K562 (cell line): ENCODE results near the gene STX12. TPM values are rescaled to one million over a fixed set of nuclear protein-coding genes. Genes with fewer than 3 reads are reported as not detected.

Source experiments
- ARID1B ChIP-seq: fragments of 450-650 bp; IDR thresholded peaks from 2 replicates; pipeline ENCODE4 v1.6.1; 2016; ENCODE audit warnings: antibody characterized with exemption, mild to moderate bottlenecking, inconsistent platforms
- CC2D1A ChIP-seq: fragments of 450-650 bp; IDR thresholded peaks from 2 replicates; pipeline ENCODE4 v1.6.1; 2017; ENCODE audit warnings: mild to moderate bottlenecking
- CHCHD3 ChIP-seq: fragments of 250-450 bp; sonication (Bioruptor Pico); IDR thresholded peaks from 2 replicates; pipeline ENCODE4 v2.1.2; 2022; ENCODE audit warnings: mild to moderate bottlenecking
- CXXC5 ChIP-seq: fragments of 250-450 bp; sonication (Bioruptor Pico); IDR thresholded peaks from 2 replicates; pipeline ENCODE4 v1.8.0; 2022; ENCODE audit warnings: inconsistent platforms, mild to moderate bottlenecking, moderate library complexity
- EHMT2 ChIP-seq: fragments of 450-650 bp; IDR thresholded peaks from 2 replicates; pipeline ENCODE4 v1.6.1; 2018; ENCODE audit warnings: antibody characterized with exemption
- FOXM1 ChIP-seq, 2 experiments: fragments of 450-650 bp in 1 of 2; sonication (generic) in 1 of 2; formaldehyde crosslinking in 1 of 2; IDR thresholded peaks; 2 replicates each; pipeline versions ENCODE4 v1.6.1 to v1.9.0; 2017 to 2022; ENCODE audit warnings: low read depth in 2 of 2, mild to moderate bottlenecking in 2 of 2, missing genetic modification reagents in 1 of 2, moderate library complexity in 1 of 2
- NEUROD1 ChIP-seq: fragments of 150-350 bp; IDR thresholded peaks from 2 replicates; pipeline ENCODE4 v1.6.1; 2014; ENCODE audit warnings: borderline replicate concordance, low read length, low read depth; ENCODE audit not compliant: partially characterized antibody
- NR4A1 ChIP-seq, 2 experiments: fragments of 250-450 bp in 1 of 2; fragments of 450-650 bp in 1 of 2; sonication (Bioruptor Pico) in 1 of 2; IDR thresholded peaks; 2 replicates each; pipeline versions ENCODE4 v1.4.0 to v1.6.1; 2016 to 2020; ENCODE audit warnings: mild to moderate bottlenecking in 2 of 2, missing compliant biosample characterization in 1 of 2, missing genetic modification characterization in 1 of 2, moderate library complexity in 1 of 2
- POLR2AphosphoS2 ChIP-seq: IDR thresholded peaks from 2 replicates; pipeline ENCODE4 v1.6.1; 2012; ENCODE audit warnings: low read length, improper control_type of control experiment
- PRMT5 ChIP-seq: sonication (generic); formaldehyde crosslinking; IDR thresholded peaks from 2 replicates; pipeline ENCODE4 v1.5.0; 2020; ENCODE audit warnings: missing genetic modification reagents
- RB1 ChIP-seq: fragments of 450-650 bp; IDR thresholded peaks from 2 replicates; pipeline ENCODE4 v1.6.1; 2017; ENCODE audit warnings: low read depth, mild to moderate bottlenecking
- RBM15 ChIP-seq: fragments of 200-400 bp; formaldehyde crosslinking; IDR thresholded peaks from 2 replicates; pipeline ENCODE4 v1.6.1; 2018; ENCODE audit warnings: mild to moderate bottlenecking, low read length, moderate library complexity; ENCODE audit not compliant: insufficient read depth
- RBM25 ChIP-seq: fragments of 200-400 bp; formaldehyde crosslinking; IDR thresholded peaks from 2 replicates; pipeline ENCODE4 v1.6.1; 2018; ENCODE audit warnings: low read length, low read depth, moderate library complexity; ENCODE audit not compliant: severe bottlenecking
- ZFP30 ChIP-seq: fragments of 250-450 bp; sonication (Bioruptor Pico); IDR thresholded peaks from 2 replicates; pipeline ENCODE4 v1.8.0; 2022; ENCODE audit warnings: moderate library complexity, mild to moderate bottlenecking, inconsistent platforms, borderline replicate concordance
- ZNF121 ChIP-seq: sonication (generic); formaldehyde crosslinking; conservative IDR thresholded peaks from 2 replicates; pipeline ENCODE4 v1.8.0; 2022; ENCODE audit warnings: missing genetic modification reagents
- polyA plus RNA-seq, 8 experiments: library from polyadenylated mRNA; depleted of rRNA in 4 of 8; stranded (reverse) in 5 of 8; unstranded in 3 of 8; fragments of >200 nt; fragmentation: Nextera tagmentation in 2 of 8; fragmentation: Illumina TruSeq in 1 of 8; extraction: Ambion mirVana in 2 of 8; extraction: Trizol in 1 of 8; gene quantifications; 2 replicates each; pipeline versions ENCODE4 v1.2.1 to v1.2.3, GENCODE V29; 2011 to 2014; ENCODE audit warnings: inconsistent platforms in 1 of 8, missing spikeins in 1 of 8
- total RNA-seq, 7 experiments: library from RNA; depleted of rRNA in 6 of 7; stranded (reverse); fragments of >200 nt in 6 of 7; fragmentation: Illumina TruSeq in 2 of 7; extraction: Trizol in 2 of 7; gene quantifications; 2 replicates each; pipeline versions ENCODE4 v1.2.1 to v1.2.3, GENCODE V29; 2011 to 2021; ENCODE audit warnings: low replicate concordance in 1 of 7
- TF ChIP-seq, protein P1 (sequence below): fragments of 250-450 bp; sonication (Bioruptor Pico); IDR thresholded peaks from 2 replicates; pipeline ENCODE4 v1.5.0; 2021
- TF ChIP-seq, protein P2 (sequence below): fragments of 450-650 bp; formaldehyde crosslinking; IDR thresholded peaks from 2 replicates; pipeline ENCODE4 v1.4.0; 2022; ENCODE audit warnings: missing genetic modification characterization
- TF ChIP-seq, protein P3 (sequence below): fragments of 450-650 bp; conservative IDR thresholded peaks from 2 replicates; pipeline ENCODE4 v1.6.1; 2016; ENCODE audit warnings: missing genetic modification characterization, low read depth, mild to moderate bottlenecking, control low read depth, missing compliant biosample characterization
- TF ChIP-seq, protein P4 (sequence below): fragments of 250-450 bp; sonication (Bioruptor Pico); IDR thresholded peaks from 2 replicates; pipeline ENCODE4 v1.8.0; 2021; ENCODE audit warnings: moderate library complexity, mild to moderate bottlenecking, inconsistent platforms
- TF ChIP-seq, protein P5 (sequence below): fragments of 450-650 bp; IDR thresholded peaks from 2 replicates; pipeline ENCODE4 v1.6.1; 2016
- TF ChIP-seq, protein P6 (sequence below): fragments of 450-650 bp; IDR thresholded peaks from 2 replicates; pipeline ENCODE4 v1.6.1; 2016; ENCODE audit warnings: antibody characterized with exemption

STX12 gene
- total and polyA plus RNA-seq, 9 of the 15 experiments (the other 6 are each of a cell fraction or from before 2014, with no cell fraction given): 16.9 to 31.3 (median 25.7) TPM

DNA sequence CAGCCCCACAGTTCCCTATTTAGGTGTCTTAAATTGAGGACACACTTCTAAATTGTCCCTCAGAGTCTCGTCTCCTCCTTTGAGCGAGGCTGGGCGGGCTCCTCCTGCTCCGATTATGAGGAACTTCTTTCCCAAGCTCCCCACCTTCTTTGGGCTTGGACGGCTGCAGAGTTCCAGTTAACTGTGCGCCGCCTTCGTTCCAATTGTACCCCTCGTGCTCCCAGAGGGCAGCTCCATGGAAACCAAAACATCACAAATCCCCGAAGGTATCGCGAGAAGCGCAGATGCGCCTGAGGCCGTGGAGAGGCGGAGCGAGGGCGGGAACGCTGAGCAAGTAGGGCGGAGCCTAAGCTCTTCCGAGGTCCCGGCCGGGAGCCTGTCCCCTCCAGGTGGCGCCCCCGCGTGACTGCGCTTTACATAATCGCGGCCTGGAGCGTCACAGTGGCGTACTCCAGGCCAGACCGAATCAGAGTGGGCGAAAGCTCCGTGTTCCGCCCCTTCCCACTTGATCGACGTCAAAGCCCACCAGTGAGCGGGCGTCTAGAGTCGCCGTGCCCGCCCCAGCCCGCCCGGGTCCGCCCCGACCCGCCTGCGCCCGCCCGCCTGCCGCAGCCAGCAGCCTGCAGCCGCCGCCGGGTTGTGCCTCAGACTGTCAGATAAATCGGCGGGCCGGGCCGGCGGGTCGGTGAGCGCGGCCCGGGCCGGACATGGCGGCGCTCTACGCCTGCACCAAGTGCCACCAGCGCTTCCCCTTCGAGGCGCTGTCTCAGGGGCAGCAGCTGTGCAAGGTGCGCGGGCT lies 47.4 kb upstream of the STX12 start, which contains the start of gene FAM76A (continued):
- TF ChIP-seq, protein P1, sequence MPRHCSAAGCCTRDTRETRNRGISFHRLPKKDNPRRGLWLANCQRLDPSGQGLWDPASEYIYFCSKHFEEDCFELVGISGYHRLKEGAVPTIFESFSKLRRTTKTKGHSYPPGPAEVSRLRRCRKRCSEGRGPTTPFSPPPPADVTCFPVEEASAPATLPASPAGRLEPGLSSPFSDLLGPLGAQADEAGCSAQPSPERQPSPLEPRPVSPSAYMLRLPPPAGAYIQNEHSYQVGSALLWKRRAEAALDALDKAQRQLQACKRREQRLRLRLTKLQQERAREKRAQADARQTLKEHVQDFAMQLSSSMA (CRISPR knock-in tag): no peak
- TF ChIP-seq, protein P2, sequence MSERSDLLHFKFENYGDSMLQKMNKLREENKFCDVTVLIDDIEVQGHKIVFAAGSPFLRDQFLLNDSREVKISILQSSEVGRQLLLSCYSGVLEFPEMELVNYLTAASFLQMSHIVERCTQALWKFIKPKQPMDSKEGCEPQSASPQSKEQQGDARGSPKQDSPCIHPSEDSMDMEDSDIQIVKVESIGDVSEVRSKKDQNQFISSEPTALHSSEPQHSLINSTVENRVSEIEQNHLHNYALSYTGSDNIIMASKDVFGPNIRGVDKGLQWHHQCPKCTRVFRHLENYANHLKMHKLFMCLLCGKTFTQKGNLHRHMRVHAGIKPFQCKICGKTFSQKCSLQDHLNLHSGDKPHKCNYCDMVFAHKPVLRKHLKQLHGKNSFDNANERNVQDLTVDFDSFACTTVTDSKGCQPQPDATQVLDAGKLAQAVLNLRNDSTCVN (CRISPR knock-in tag): no peak
- TF ChIP-seq FOXM1 (IDR thresholded peaks at IDR 0.05; ENCODE audit: low read depth) (no peak), FOXM1 (CRISPR knock-in tag; IDR thresholded peaks at IDR 0.05; ENCODE audit: low read depth) (no peak), RBM25 (peak; percentile 96), CHCHD3 (CRISPR knock-in tag) (no peak), EHMT2 (no peak), NR4A1 (CRISPR knock-in tag; IDR thresholded peaks at IDR 0.05) (no peak), NR4A1 (tag; IDR thresholded peaks at IDR 0.05) (0 out of 2 replicates have a peak, but pooled peaks have one; percentile 37), RBM15 (no peak), POLR2AphosphoS2 (no peak), ZNF121 (CRISPR knock-in tag) (no peak), CC2D1A (no peak), RB1 (peak; percentile 90), ZFP30 (CRISPR knock-in tag) (no peak), NEUROD1 (peak; percentile 83), PRMT5 (CRISPR knock-in tag) (no peak), CXXC5 (peak; percentile 100), ARID1B (no peak)
- TF ChIP-seq, protein P3, sequence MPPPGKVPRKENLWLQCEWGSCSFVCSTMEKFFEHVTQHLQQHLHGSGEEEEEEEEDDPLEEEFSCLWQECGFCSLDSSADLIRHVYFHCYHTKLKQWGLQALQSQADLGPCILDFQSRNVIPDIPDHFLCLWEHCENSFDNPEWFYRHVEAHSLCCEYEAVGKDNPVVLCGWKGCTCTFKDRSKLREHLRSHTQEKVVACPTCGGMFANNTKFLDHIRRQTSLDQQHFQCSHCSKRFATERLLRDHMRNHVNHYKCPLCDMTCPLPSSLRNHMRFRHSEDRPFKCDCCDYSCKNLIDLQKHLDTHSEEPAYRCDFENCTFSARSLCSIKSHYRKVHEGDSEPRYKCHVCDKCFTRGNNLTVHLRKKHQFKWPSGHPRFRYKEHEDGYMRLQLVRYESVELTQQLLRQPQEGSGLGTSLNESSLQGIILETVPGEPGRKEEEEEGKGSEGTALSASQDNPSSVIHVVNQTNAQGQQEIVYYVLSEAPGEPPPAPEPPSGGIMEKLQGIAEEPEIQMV (tag): no peak
- TF ChIP-seq, protein P4, sequence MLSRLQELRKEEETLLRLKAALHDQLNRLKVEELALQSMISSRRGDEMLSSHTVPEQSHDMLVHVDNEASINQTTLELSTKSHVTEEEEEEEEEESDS (CRISPR knock-in tag): no peak
- TF ChIP-seq, protein P5, sequence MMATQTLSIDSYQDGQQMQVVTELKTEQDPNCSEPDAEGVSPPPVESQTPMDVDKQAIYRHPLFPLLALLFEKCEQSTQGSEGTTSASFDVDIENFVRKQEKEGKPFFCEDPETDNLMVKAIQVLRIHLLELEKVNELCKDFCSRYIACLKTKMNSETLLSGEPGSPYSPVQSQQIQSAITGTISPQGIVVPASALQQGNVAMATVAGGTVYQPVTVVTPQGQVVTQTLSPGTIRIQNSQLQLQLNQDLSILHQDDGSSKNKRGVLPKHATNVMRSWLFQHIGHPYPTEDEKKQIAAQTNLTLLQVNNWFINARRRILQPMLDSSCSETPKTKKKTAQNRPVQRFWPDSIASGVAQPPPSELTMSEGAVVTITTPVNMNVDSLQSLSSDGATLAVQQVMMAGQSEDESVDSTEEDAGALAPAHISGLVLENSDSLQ: peak; percentile 99
- TF ChIP-seq, protein P6, sequence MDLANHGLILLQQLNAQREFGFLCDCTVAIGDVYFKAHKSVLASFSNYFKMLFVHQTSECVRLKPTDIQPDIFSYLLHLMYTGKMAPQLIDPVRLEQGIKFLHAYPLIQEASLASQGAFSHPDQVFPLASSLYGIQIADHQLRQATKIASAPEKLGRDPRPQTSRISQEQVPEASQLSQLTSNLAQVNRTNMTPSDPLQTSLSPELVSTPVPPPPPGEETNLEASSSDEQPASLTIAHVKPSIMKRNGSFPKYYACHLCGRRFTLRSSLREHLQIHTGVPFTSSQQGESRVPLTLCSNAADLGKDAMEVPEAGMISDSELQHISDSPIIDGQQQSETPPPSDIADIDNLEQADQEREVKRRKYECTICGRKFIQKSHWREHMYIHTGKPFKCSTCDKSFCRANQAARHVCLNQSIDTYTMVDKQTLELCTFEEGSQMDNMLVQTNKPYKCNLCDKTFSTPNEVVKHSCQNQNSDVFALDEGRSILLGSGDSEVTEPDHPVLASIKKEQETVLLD: no peak
